Measurements from ENCODE around the gene METRNL. TPM values are rescaled to one million over a fixed set of nuclear protein-coding genes. Genes with fewer than 3 reads are reported as not detected.
"Not testable (repeated sequence)": the region's sequence is repeated elsewhere in the genome, so short reads cannot be mapped to it uniquely, and the experiment has no call there.

METRNL gene
- polyA plus RNA-seq, 3 donors, result 13.1 to 133 (median 29.8) TPM

DNA sequence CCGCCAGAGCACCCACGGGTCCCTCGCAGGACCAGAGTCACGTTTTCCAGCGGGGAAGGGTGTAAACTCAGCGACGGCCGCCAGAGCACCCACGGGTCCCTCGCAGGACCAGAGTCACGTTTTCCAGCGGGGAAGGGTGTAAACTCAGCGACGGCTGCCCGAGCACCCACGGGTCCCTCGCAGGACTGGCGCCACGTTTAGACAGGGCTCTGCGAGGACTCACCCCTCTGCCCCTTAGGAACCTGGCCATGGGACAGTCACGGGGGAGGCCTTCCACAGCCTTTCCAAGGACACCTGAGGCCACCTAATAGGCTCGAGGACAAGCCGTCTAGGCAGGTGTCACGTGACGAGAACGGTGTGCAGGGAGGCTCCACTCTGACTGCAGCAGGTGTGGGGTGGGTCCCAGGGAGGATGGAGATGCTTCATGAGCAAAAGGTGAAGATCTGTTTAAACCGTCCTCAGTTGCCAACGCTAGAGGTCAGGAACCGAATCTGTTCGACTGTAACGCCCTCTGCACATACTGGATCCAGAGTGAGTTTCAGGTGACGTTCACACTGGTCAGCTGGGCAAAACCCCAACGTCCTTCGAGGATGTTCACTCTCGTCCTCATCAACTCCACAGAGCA, 48.0 kb upstream of the METRNL start:
- peaks cover 55% of the 10 kb centered on the region for H3K79me2 ChIP-seq (ENCODE audit: insufficient read depth, low read length)
- H3K4me1 Mint-ChIP-seq, result no peaks in the 10 kb centered on the region
- no peak overlapping the region for H3K27ac ChIP-seq (ENCODE audit: low read depth in 1 of 2, low read length in 2 of 2)
- H4K20me1 ChIP-seq (ENCODE audit: insufficient read depth, low read length), result no peaks in the 10 kb centered on the region
- H3K4me2 ChIP-seq (replicated peaks; ENCODE audit: extremely low read depth, low read length, poor library complexity, severe bottlenecking), result no peak overlapping the region
- H3K27ac Mint-ChIP-seq, result peak overlapping the region in 2 of 7 donors; percentile 63 to 79
- H3K4me3 Mint-ChIP-seq, result no peak overlapping the region
- peaks cover 0 to 2% (median 0%) of the 10 kb centered on the region in 3 donors for H3K27me3 Mint-ChIP-seq (ENCODE audit: low read depth in 3 of 3)
- 95% methylated on average over 34 of the region's 35 CpGs for WGBS (ENCODE audit: insufficient coverage)
- no peaks in the 10 kb centered on the region for H3K27me3 ChIP-seq (ENCODE audit: control insufficient read depth in 2 of 2, insufficient read depth in 2 of 2, low read length in 2 of 2)
- peaks cover 58 to 78% of the 10 kb centered on the region in 2 donors for H3K36me3 Mint-ChIP-seq
- H2AFZ ChIP-seq (ENCODE audit: insufficient read depth, low read depth, low read length, poor library complexity, severe bottlenecking), result no peak overlapping the region
- peaks cover 9 to 38% of the 10 kb centered on the region in 2 donors for H3K9me3 ChIP-seq (replicated peaks in 1 of 2; ENCODE audit: control insufficient read depth in 1 of 2, insufficient read depth in 1 of 2, low read length in 2 of 2)
- TF ChIP-seq, protein P1, sequence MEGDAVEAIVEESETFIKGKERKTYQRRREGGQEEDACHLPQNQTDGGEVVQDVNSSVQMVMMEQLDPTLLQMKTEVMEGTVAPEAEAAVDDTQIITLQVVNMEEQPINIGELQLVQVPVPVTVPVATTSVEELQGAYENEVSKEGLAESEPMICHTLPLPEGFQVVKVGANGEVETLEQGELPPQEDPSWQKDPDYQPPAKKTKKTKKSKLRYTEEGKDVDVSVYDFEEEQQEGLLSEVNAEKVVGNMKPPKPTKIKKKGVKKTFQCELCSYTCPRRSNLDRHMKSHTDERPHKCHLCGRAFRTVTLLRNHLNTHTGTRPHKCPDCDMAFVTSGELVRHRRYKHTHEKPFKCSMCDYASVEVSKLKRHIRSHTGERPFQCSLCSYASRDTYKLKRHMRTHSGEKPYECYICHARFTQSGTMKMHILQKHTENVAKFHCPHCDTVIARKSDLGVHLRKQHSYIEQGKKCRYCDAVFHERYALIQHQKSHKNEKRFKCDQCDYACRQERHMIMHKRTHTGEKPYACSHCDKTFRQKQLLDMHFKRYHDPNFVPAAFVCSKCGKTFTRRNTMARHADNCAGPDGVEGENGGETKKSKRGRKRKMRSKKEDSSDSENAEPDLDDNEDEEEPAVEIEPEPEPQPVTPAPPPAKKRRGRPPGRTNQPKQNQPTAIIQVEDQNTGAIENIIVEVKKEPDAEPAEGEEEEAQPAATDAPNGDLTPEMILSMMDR (IDR thresholded peaks at IDR 0.05), result no peak
- no peaks in the 10 kb centered on the region for H3K4me1 ChIP-seq (ENCODE audit: control insufficient read depth in 1 of 2, insufficient read depth in 2 of 2, low read length in 2 of 2)
- no peak overlapping the region for H3K4me3 ChIP-seq (replicated peaks in 1 of 3; ENCODE audit: low read depth in 2 of 3, low read length in 3 of 3)
- H3K9me3 Mint-ChIP-seq, result peaks cover 11 to 33% (median 16%) of the 10 kb centered on the region in 7 donors
- no peak for DNase-seq
- peaks cover 34 to 73% of the 10 kb centered on the region in 2 donors for H3K36me3 ChIP-seq (replicated peaks in 1 of 2; ENCODE audit: control insufficient read depth in 1 of 2, insufficient read depth in 2 of 2, low read length in 2 of 2)
- intact Hi-C loops (cut with micrococcal nuclease), result loop anchor here in 1 of 2 donors (5.0 kb wide), 1 partner anchor 39 kb away; no protein-coding TSS in a partner anchor
- no peak overlapping the region for H3K9ac ChIP-seq (ENCODE audit: insufficient read depth, low read length, poor library complexity, severe bottlenecking)

- peaks cover 11 to 33% (median 20%) of the 10 kb centered on the region in 7 donors for H3K9me3 Mint-ChIP-seq
- H3K9ac ChIP-seq (ENCODE audit: insufficient read depth, low read length, poor library complexity, severe bottlenecking); H3K4me3 Mint-ChIP-seq; H3K27me3 ChIP-seq (ENCODE audit: control insufficient read depth in 2 of 2, insufficient read depth in 2 of 2, low read length in 2 of 2); H3K27ac ChIP-seq (ENCODE audit: low read depth in 1 of 2, low read length in 2 of 2); H4K20me1 ChIP-seq (ENCODE audit: insufficient read depth, low read length); H3K4me2 ChIP-seq (replicated peaks; ENCODE audit: extremely low read depth, low read length, poor library complexity, severe bottlenecking); H3K4me1 ChIP-seq (ENCODE audit: control insufficient read depth in 1 of 2, insufficient read depth in 2 of 2, low read length in 2 of 2); H2AFZ ChIP-seq (ENCODE audit: insufficient read depth, low read depth, low read length, poor library complexity, severe bottlenecking); H3K27me3 Mint-ChIP-seq (ENCODE audit: low read depth in 3 of 3); H3K4me3 ChIP-seq (replicated peaks in 1 of 3; ENCODE audit: low read depth in 2 of 3, low read length in 3 of 3); DNase-seq; H3K4me1 Mint-ChIP-seq: not testable (repeated sequence)
- H3K36me3 Mint-ChIP-seq, result peaks cover 62 to 83% of the 10 kb centered on the region in 2 donors
- Histone ChIP-seq H3K79me2 (ENCODE audit: insufficient read depth, low read length) (peaks cover 56% of the 10 kb centered on the region), H3K36me3 (replicated peaks in 1 of 2; ENCODE audit: control insufficient read depth in 1 of 2, insufficient read depth in 2 of 2, low read length in 2 of 2) (peaks cover 36 to 79% of the 10 kb centered on the region in 2 donors), H3K9me3 (replicated peaks in 1 of 2; ENCODE audit: control insufficient read depth in 1 of 2, insufficient read depth in 1 of 2, low read length in 2 of 2) (peaks cover 9 to 38% of the 10 kb centered on the region in 2 donors)
- intact Hi-C loops (cut with micrococcal nuclease), result loop anchor here in 1 of 2 donors (5.0 kb wide), 1 partner anchor 40 kb away; no protein-coding TSS in a partner anchor
- peak overlapping the region in 2 of 7 donors; percentile 63 to 79 for H3K27ac Mint-ChIP-seq
- WGBS (ENCODE audit: insufficient coverage), result 90% methylated on average over 20 of the region's 33 CpGs
Measured at GRCh38 chr17:83031946-83032451, 47.4 kb upstream of the METRNL start.

All from CD14-positive monocyte (primary cell).